Measurements from ENCODE around the gene ZGRF1.

The ZGRF1 gene

DNA sequence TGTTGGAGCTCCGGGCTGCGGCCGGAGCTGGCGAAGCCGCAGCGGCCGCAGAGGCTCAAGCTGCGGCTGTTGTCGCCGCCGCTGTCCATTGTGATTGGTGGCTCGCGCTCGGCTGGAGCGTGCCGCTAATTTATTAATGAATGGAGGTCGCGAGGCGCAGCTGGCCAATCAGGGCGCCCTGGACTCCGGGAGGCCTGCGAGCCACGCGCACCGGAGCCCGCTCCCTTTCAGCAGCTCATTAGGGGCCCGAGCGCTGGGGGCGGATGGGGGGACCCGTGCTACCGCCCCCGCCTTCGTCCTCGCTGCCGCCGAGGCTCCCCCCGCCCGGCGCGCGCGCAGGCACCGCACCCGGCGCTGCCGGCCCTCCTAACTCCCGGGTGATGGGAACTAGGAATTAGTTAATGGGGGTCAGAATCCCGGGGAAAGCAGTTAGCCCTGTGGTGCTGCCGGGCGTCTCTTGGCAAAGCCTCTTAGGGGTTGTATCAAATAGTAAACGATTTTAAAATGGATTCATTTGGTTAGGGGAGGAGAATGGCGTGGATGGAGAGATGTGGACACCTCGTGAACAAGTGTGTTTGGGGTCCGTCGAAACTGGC is 120.1 kb downstream of the ZGRF1 start:
- H3K27ac ChIP-seq = no peak overlapping the region
- TF ChIP-seq, protein P1, sequence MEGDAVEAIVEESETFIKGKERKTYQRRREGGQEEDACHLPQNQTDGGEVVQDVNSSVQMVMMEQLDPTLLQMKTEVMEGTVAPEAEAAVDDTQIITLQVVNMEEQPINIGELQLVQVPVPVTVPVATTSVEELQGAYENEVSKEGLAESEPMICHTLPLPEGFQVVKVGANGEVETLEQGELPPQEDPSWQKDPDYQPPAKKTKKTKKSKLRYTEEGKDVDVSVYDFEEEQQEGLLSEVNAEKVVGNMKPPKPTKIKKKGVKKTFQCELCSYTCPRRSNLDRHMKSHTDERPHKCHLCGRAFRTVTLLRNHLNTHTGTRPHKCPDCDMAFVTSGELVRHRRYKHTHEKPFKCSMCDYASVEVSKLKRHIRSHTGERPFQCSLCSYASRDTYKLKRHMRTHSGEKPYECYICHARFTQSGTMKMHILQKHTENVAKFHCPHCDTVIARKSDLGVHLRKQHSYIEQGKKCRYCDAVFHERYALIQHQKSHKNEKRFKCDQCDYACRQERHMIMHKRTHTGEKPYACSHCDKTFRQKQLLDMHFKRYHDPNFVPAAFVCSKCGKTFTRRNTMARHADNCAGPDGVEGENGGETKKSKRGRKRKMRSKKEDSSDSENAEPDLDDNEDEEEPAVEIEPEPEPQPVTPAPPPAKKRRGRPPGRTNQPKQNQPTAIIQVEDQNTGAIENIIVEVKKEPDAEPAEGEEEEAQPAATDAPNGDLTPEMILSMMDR (conservative IDR thresholded peaks at IDR 0.05) = no peak

DNA sequence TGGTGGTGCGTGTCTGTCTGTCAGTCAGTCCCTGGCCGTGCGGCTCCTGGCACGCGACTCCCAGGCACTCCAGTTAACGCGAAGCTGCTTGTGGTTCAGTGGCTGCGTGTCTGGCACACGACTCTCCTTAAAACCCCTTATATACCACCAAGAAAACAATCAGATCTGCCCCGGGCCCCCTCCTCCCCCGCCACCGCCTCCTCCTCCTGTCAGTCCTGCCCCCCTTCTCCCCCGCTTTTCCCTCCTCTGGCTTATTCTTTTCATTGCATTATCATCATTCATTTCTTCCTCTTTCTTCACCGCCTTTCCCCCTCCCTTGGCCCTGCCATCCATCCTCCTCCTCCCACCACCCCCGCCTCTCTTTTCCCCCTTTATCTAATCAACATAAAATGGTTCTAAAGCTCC is 120.6 kb downstream of the ZGRF1 start, which contains the start of gene NEUROG2:
Gene NEUROG2, minus strand, starts transcription at position 115 of the 405 bp plus-strand sequence. CDS start 705 bp downstream, outside the sequence.
- TF ChIP-seq, protein P1 (conservative IDR thresholded peaks at IDR 0.05) = no peak
- H3K27ac ChIP-seq = no peak within 1 kb of the TSS

GRCh38 chr4:112515198-112516065 is 121.3 kb downstream of the ZGRF1 start:
- H3K27ac ChIP-seq = no peak overlapping the region

DNA sequence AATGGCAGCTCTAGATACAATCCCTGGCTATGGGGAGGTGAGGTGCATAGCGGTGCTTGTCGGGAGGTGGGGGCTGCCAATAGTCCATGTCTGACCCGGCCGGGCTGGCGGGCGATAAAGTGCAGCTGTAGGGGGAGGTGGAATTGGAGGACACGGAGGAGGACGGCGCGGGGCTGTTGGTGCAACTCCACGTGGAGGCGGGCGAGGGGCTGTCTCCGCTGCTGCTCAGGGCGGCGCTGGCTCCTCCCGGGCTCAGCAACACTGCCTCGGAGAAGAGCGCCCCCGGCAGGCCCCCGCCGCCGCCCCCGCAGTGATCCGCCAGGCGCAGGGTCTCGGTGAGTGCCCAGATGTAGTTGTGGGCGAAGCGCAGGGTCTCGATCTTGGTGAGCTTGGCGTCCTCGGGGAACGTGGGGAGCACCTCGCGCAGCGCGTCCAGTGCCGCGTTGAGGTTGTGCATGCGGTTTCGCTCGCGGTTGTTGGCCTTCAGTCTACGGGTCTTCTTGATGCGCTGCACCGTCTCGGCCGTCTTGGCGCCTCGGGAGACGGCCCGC is 122.0 kb downstream of the ZGRF1 start:
- H3K27ac ChIP-seq = no peak overlapping the region
- TF ChIP-seq, protein P1 (conservative IDR thresholded peaks at IDR 0.05) = no peak

More at GRCh38 chr4:112515198-112516065, 121.3 kb downstream of the ZGRF1 start:
- TF ChIP-seq, protein P1 (conservative IDR thresholded peaks at IDR 0.05) = no peak

- H3K27ac ChIP-seq = no peak overlapping the region
- TF ChIP-seq, protein P1 (conservative IDR thresholded peaks at IDR 0.05) = no peak
Observed at GRCh38 chr4:112513971-112514646, 122.6 kb downstream of the ZGRF1 start.

- TF ChIP-seq, protein P1 (conservative IDR thresholded peaks at IDR 0.05) = no peak
- no peak overlapping the region for H3K27ac ChIP-seq
Observed at GRCh38 chr4:112511803-112512118, 124.9 kb downstream of the ZGRF1 start.

Data from VCaP (cell line).